HCT116 (cell line): ENCODE data around the gene KRT7. TPM values are rescaled to one million over a fixed set of nuclear protein-coding genes. Genes with fewer than 3 reads are reported as not detected.

ENCODE experiments used
- ATAC-seq: fragments of 200-7000 bp; cut with Tn5 transposase; 2 replicates; pipeline ENCODE4 v1.9.1; 2020; ENCODE audit warnings: mild to moderate bottlenecking, moderate library complexity
- BruUV-seq: library from RNA; stranded (reverse); fragments of 400-500 nt; replicated peaks from 2 replicates; lab custom pipeline; 2021; lab: Mats Ljungman, UMichigan
- CTCF ChIA-PET: fragments of 300-600 bp; sonication (Branson Sonifier 250); formaldehyde crosslinking; loops from one replicate; lab custom pipeline; 2021; ENCODE audit warnings: antibody characterized with exemption; lab: Charles Lee
- POLR2A ChIA-PET: fragments of 300-600, 350-600 bp; sonication (Branson Sonifier 250); formaldehyde crosslinking; loops from one replicate; lab custom pipeline; 2021; ENCODE audit warnings: antibody characterized with exemption; lab: Charles Lee
- RAD21 ChIA-PET, 2 experiments: fragments of 300-600 bp; sonication (Branson Sonifier 250); formaldehyde crosslinking; loops; one replicate each; lab custom pipeline; 2023; ENCODE audit warnings: low total read pairs in 2 of 2; ENCODE audit not compliant: uncharacterized antibody in 2 of 2, unreplicated experiment in 2 of 2, low non-redundant PET in 1 of 2; lab: Charles Lee
- DNase-seq: peaks from one replicate; pipeline ENCODE4 v3.0.0-alpha.2; 2010; ENCODE audit warnings: low read depth, low spot score
- H2AFZ ChIP-seq: fragments of 200-600 bp; shearing (Covaris generic), sonication (generic); 2 replicates; pipeline ENCODE4 v1.6.1; 2017; ENCODE audit warnings: low read depth, mixed run types, mixed read lengths, antibody characterized with exemption, low read length; ENCODE audit not compliant: poor library complexity, severe bottlenecking
- H3K27ac ChIP-seq: 2 replicates; pipeline ENCODE4 v1.5.1; 2012; ENCODE audit warnings: low read depth, low read length
- H3K27me3 ChIP-seq: fragments of 200-600 bp; sonication (generic); 2 replicates; pipeline ENCODE4 v1.6.1; 2016; ENCODE audit warnings: mixed run types, low read length, mixed read lengths; ENCODE audit not compliant: insufficient read depth
- H3K36me3 ChIP-seq, 2 experiments: fragments of 200-500 bp in 1 of 2; fragments of 200-600 bp in 1 of 2; sonication (Bioruptor generic) in 1 of 2; sonication (generic) in 1 of 2; 2 replicates each; pipeline versions ENCODE4 v1.5.1 to v1.6.1; 2014 to 2016; ENCODE audit warnings: low read length in 2 of 2, inconsistent platforms in 1 of 2, mixed read lengths in 1 of 2, mixed run types in 1 of 2; ENCODE audit not compliant: insufficient read depth in 2 of 2, control insufficient read depth in 1 of 2
- H3K4me1 ChIP-seq, 2 experiments: fragments of 200-600 bp in 1 of 2; sonication (generic) in 1 of 2; 2 replicates each; pipeline versions ENCODE4 v1.5.1 to v1.6.1; 2012 to 2017; ENCODE audit warnings: low read length in 2 of 2, inconsistent platforms in 1 of 2, mild to moderate bottlenecking in 1 of 2, mixed read lengths in 1 of 2, mixed run types in 1 of 2, moderate library complexity in 1 of 2; ENCODE audit not compliant: insufficient read depth in 2 of 2, control insufficient read depth in 1 of 2
- H3K4me2 ChIP-seq: fragments of 200-600 bp; sonication (generic); 2 replicates; pipeline ENCODE4 v1.6.1; 2017; ENCODE audit warnings: mixed run types, low read length, mixed read lengths
- H3K4me3 ChIP-seq, 2 experiments: fragments of 200-600 bp in 1 of 2; sonication (generic) in 1 of 2; replicated peaks in 1 of 2; 2 replicates each; pipeline ENCODE4 v1.5.1; 2011 to 2016; ENCODE audit warnings: low read length in 2 of 2, control low read depth in 1 of 2, low read depth in 1 of 2, mild to moderate bottlenecking in 1 of 2, mixed read lengths in 1 of 2, mixed run types in 1 of 2
- H3K79me2 ChIP-seq: fragments of 200-600 bp; sonication (generic); 2 replicates; pipeline ENCODE4 v1.6.1; 2017; ENCODE audit warnings: mild to moderate bottlenecking, mixed run types, low read length, moderate library complexity, mixed read lengths; ENCODE audit not compliant: insufficient read depth
- H3K9ac ChIP-seq: fragments of 200-600 bp; sonication (generic); 2 replicates; pipeline ENCODE4 v1.6.1; 2016; ENCODE audit warnings: low read length, mixed read lengths
- H3K9me2 ChIP-seq: fragments of 200-600 bp; sonication (generic), shearing (Covaris generic); 2 replicates; pipeline ENCODE4 v1.6.1; 2017; ENCODE audit warnings: mixed run types, mild to moderate bottlenecking, moderate library complexity; ENCODE audit not compliant: insufficient read depth
- H3K9me3 ChIP-seq, 2 experiments: fragments of 200-500 bp in 1 of 2; fragments of 200-600 bp in 1 of 2; sonication (Bioruptor generic) in 1 of 2; sonication (generic) in 1 of 2; 2 replicates each; pipeline ENCODE4 v1.6.1; 2014 to 2017; ENCODE audit warnings: low read length in 2 of 2, mixed read lengths in 2 of 2, inconsistent platforms in 1 of 2, low read depth in 1 of 2, mild to moderate bottlenecking in 1 of 2, mixed run types in 1 of 2, moderate library complexity in 1 of 2; ENCODE audit not compliant: control insufficient read depth in 1 of 2, insufficient read depth in 1 of 2
- H4K20me1 ChIP-seq: fragments of 200-600 bp; sonication (generic), shearing (Covaris generic); 2 replicates; pipeline ENCODE4 v1.6.1; 2017; ENCODE audit warnings: mixed run types, mild to moderate bottlenecking, moderate library complexity; ENCODE audit not compliant: insufficient read depth
- CEBPB ChIP-seq: IDR thresholded peaks from 2 replicates; pipeline ENCODE4 v1.6.1; 2012; ENCODE audit warnings: low read depth
- CTCF ChIP-seq, 3 experiments: fragments of 200-600 bp in 1 of 3; sonication (generic) in 1 of 3; IDR thresholded peaks in 2 of 3; conservative IDR thresholded peaks in 1 of 3; 2 replicates each; pipeline ENCODE4 v1.5.1; 2012 to 2017; ENCODE audit warnings: low read depth in 2 of 3, low read length in 2 of 3, antibody characterized with exemption in 1 of 3, borderline replicate concordance in 1 of 3, control low read depth in 1 of 3, mild to moderate bottlenecking in 1 of 3, mixed read lengths in 1 of 3, mixed run types in 1 of 3, moderate library complexity in 1 of 3; ENCODE audit not compliant: insufficient read depth in 1 of 3
- EGR1 ChIP-seq: IDR thresholded peaks from 2 replicates; pipeline ENCODE4 v1.6.1; 2012; ENCODE audit warnings: low read depth
- ELF1 ChIP-seq: IDR thresholded peaks from 2 replicates; pipeline ENCODE4 v1.6.1; 2012; ENCODE audit warnings: low read depth, borderline replicate concordance
- SRF ChIP-seq: IDR thresholded peaks from 2 replicates; pipeline ENCODE4 v1.6.1; 2012; ENCODE audit warnings: low read depth
- ZFX ChIP-seq: fragments of 450-650 bp; IDR thresholded peaks from 2 replicates; pipeline ENCODE4 v1.6.1; 2017
- ZNF274 ChIP-seq: fragments of 200-500 bp; sonication (Bioruptor generic); IDR thresholded peaks from 2 replicates; pipeline ENCODE4 v1.6.1; 2014; ENCODE audit warnings: mild to moderate bottlenecking, low read depth, low read length, inconsistent platforms
- intact Hi-C: fragments of 100-400 bp; cut with micrococcal nuclease; formaldehyde crosslinking; loops from 2 replicates; pipeline ENCODE4 v1.10.0; 2022
- total RNA-seq: library from RNA; stranded (reverse); gene quantifications from one replicate; pipeline ENCODE4 v1.2.1, GENCODE V29; 2021; ENCODE audit not compliant: unreplicated experiment

KRT7 gene
- total RNA-seq, 1 experiment from 2014 or later: 72.6 TPM

GRCh38 chr12:52247622-52248540 is 14.8 kb downstream of the KRT7 start:
- Histone ChIP-seq H3K9ac (peak overlapping the region; percentile 44), H3K4me2 (peak overlapping the region; percentile 82), H3K4me1 (peaks cover 61 to 79% of the 10 kb centered on the region in 2 experiments), H3K27me3 (no peaks in the 10 kb centered on the region), H3K9me2 (no peaks in the 10 kb centered on the region), H4K20me1 (no peaks in the 10 kb centered on the region), H2AFZ (no peak overlapping the region), H3K27ac (peak overlapping the region; percentile 41), H3K4me3 (peak overlapping the region in 1 of 2 experiments; percentile 15; a peak in 2 of 4 replicates), H3K9me3 (no peaks in the 10 kb centered on the region), H3K79me2 (no peaks in the 10 kb centered on the region), H3K36me3 (no peaks in the 10 kb centered on the region)
- RAD21 ChIA-PET: no interaction called here
- no TSS peak for BruUV-seq
- TF ChIP-seq EGR1 (no peak), CTCF (IDR thresholded peaks at IDR 0.05 in 2 of 3, conservative IDR thresholded peaks at IDR 0.05 in 1 of 3; ENCODE audit: borderline replicate concordance in 1 of 3, insufficient read depth in 1 of 3, low read depth in 2 of 3, low read length in 2 of 3) (no peak), SRF (no peak), ZFX (no peak), ZNF274 (no peak), CEBPB (no peak), ELF1 (no peak)
- CTCF ChIA-PET: interaction anchor here (0.9 to 1.4 kb wide), 4 partner anchors 30 to 80 kb away, joined by 3 to 4 read pairs (median 3); no protein-coding TSS in a partner anchor
- no peak for DNase-seq
- POLR2A ChIA-PET: interaction anchor here (1.0 to 1.7 kb wide), 2 partner anchors 30 to 32 kb away, joined by 3 to 7 read pairs; no protein-coding TSS in a partner anchor
- intact Hi-C loops: no loop called here
- no peak for ATAC-seq
